ENCODE measurements around the gene RABGAP1L.
A peak's percentile ranks its signal among the peaks of the same experiment; 100 is the strongest.
"Not testable (repeated sequence)": the region's sequence is repeated elsewhere in the genome, so short reads cannot be mapped to it uniquely, and the experiment has no call there.

RABGAP1L gene

DNA sequence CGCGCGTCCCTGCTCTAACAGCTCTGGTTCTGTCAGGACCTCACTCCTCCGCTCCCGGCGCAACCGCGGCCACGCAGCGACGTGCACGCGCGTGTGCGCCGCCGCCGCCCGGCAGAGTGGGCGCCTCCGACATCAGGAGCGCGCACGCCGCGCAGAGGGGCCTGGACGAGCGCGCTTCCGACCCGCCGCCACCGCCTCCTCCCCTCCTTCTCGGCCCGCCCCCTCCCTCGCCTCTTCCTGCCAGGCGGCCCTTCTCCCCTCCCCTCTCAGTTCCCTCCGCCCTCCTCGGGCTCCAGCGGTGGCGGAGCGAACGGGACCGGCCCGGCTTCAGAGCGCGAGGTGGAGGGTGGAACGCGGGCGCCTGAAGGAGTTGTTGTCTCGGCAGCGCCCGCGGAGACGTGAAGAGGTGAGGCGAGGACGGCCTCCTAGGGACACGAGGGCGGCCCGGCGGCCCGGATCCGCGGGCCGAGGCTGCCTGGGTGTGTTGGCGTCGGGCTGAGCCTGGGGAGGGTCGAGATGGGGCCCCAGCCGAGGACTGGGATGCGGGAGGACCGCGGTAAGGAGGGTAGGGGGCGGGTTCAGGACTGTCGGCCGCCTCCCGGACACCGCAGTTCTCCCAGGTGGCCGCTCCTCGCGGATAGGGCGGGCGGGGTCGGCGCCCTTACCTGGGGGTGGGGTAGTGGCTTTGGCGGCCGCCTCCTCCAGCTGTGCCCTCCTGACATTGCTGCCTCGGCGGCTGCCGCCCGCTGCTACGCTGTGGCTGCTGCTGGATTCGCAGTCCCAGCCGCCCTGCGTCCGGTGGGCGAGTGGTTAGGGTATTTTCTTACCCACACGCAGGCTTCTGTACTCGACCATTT lies at the start of gene RABGAP1L:
Gene RABGAP1L, plus strand, starts transcription at position 269 of the 857 bp plus-strand sequence.
- peak; percentile 94 to 96 for DNase-seq

DNA sequence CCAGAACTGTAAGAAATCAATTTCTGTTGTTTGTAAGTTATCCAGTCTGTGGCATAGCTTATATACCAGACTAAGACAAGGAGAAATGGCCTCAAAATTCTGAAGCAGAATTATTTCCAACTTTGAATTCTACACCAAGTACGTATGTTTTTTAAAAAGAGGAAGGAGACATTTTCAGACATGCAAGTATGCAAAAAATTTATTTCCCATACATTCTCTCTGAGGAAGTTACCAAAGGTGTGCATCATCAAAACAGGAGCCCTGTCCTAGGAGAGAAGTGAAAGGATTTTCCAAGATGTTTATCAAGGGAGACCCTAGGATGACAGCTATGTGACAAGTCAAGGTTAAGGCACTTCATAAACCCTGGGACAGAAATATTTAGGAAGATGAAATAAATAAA lies 49.3 kb upstream of the RABGAP1L start:
- DNase-seq: no peak

DNA sequence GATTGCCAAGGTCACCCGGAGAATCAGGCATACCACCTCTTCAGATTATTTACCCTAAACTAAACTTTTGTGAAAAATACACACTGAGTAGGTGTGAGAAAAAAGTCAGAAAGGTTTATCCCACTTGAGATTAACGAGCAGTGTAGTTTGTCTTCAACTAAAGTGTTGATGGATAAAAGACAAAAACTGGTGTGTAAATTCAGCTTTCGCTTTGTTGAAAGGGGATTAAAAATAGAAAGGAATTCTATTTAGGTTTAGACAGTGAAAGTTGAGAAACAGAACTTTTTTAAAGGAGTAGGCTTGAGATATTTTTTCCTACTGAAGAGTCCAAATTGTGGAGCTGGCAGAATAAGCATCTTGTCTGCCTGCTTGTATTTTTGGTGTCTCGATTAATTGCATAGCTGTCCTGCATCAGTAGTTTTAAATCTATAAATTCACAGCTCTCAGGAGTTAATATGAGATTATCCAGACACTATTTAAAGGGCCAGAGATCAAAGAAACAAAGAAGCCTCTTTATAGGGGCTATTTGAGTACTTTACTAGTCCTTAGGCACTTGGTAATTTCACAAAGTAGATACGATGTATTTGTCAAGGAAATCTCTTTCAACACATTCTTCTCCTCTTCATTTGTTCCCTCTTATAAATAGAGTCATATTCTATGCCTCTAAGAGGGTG lies 46.7 kb upstream of the RABGAP1L start:
- no peak for DNase-seq

DNA sequence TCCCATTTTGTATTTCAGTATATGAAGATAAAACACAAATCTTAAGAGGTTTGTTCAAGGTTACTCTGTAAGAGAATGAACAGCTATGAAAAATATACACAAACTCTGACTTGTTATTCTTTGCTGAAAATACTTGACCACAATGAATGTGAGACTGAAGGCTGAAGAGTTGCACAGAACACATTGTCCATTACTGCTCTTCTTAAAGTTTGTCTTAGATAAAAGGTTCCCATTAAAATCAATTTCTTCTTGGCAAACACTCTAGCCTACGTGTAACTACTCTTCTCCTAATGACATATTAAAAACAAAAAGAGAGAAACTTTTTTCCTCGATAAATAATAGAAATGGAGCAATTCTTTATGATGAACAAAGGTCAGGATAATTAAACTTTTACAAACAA lies 45.2 kb upstream of the RABGAP1L start:
- no peak for DNase-seq

DNA sequence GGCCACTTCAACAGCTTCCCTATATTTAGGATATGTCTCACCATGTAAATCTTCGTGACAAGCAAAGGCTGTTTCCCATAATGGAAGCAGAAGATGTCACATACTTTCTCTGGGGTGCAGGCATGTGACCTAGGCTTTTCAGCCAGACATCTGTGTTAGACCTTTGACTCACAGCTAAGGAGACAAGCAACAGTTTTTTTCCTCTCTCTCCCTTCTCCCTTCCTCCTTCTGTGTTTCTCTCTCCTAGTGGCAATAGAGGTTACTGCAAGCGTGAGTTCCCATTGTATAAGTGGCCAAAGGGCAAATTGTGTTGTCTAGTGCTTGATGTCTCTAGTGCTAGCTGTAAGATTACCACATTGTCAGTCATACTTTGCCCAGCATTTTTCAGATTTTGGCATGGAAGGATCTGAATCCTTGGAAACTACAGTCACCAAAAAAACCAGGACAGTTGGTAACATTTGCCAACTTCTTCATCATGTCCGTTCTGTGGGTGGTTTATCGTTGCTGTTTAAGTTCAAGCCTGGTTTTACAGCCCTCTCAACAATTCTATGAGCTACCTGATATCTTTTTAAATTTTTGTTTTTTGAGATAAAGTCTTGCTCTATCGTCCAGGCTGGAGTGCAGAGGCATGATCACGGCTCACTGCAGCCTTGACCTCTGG lies 44.4 kb upstream of the RABGAP1L start:
- no peak for DNase-seq

DNA sequence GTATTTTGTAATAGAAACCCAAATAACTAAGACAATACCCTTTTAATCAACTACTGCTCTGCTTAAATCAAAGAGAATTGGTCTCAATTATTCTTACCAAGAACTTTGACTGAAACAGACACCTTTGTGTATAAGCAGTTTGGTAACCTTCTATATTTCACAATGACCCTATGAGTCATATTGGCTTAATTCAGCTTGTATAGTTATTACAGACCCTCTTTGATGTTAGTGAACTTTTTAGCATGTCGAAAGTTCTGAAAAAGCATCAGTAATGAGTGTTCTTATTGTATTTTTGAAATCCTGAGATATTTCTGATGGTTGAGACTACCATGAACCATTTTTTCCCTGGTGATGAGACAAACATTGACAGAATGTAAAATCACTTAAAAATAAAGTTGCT lies 43.3 kb upstream of the RABGAP1L start:
- DNase-seq: no peak

DNA sequence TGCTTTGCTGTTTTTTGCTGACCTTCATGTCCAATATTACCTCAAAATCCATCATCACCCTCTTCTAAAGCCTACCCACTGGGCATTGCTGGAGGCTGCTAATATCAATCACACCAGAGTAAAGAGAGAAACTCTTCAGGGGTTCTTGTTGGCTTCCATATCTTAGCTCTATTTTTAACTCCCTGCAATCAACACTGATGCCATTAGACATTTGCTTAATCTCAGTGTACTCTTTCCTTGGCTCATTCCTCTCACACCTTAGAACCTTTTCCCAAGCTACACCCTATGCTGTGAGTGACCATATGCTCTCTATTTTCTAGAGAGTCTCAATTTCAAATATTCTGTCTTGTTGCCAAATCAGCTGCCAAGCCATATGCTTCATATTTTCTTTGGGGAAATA lies 40.6 kb upstream of the RABGAP1L start:
- no peak for DNase-seq

DNA sequence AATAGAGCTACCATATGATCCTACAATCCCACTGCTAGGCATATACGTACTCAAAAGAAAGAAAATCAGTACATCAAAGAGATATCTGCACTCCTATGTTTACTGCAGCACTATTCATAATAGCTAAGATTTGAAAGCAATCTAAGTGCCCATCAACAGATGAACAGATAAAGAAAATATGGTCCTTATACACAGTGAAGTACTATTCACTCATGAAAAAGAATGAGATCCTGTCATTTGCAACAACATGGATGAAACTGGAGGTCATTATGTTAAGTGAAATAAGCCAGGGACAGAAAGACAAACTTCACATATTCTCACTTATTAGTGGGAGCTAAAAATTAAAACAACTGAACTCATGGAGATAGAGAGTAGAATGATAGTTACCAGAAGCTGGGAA lies 37.0 kb upstream of the RABGAP1L start:
- DNase-seq: not testable (repeated sequence)

DNA sequence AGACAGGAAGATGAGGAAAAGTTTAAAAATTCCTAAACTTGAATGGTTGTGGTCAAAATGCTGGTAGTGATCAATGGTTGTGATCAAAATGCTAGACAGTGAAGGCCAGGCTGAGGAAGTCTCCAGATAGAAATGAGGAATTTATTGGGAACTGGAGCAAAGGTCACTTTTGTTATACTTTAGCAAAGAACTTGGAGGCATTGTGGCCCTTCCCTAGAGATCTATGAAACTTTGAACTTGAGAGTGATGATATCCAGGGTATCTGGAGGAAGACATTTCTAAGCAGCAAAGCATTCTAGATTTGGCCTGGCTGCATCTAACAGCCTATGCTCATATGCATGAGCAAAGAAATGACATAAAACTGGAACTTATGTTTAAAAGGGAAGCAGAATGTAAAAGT lies 35.5 kb upstream of the RABGAP1L start:
- no peak for DNase-seq

DNA sequence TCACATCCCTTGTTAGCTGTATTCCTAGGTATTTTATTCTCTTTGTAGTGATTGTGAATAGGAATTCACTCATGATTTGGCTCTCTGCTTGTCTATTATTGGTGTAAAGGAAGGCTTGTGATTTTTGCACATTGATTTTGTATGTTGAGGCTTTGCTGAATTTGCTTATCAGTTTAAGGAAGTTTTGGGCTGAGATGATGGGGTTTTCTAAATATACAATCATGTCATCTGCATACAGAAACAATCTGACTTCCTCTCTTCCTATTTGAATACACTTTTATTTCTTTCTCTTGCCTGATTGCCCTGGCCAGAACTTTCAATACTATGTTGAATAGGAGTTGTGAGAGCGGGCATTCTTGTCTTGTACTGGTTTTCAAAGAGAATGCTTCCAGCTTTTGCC lies 32.1 kb upstream of the RABGAP1L start:
- DNase-seq: not testable (repeated sequence)

DNA sequence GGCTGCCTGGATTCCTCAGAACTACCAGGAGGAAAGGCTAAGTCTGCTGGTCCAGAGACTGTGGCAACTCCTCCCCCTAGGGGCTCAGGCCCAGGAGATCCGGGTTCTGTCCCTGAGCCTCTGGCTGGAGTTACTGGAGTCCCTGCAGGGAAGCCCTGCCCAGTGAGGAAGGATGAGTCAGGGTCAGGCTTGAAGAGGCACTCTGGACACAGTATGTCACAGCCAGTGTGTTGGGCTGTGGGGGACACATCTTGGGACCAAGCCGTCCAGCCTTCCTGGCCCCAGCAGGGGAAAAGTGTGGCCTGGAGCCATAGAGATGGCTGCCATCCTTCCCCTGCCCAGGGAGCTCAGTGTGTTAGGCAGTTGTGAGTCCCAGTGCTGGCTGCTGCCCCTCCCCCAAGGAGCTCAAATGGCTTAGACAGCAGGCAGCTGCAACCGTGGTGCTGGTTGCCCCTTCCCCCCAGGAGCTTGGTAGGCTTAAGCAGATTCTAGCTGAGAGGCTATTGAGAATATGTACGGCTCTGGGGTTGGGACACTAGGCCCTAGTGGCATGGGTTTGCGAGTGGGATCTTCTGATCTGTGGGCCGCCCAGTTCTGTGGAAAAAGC lies 28.2 kb upstream of the RABGAP1L start:
- DNase-seq: no peak

DNA sequence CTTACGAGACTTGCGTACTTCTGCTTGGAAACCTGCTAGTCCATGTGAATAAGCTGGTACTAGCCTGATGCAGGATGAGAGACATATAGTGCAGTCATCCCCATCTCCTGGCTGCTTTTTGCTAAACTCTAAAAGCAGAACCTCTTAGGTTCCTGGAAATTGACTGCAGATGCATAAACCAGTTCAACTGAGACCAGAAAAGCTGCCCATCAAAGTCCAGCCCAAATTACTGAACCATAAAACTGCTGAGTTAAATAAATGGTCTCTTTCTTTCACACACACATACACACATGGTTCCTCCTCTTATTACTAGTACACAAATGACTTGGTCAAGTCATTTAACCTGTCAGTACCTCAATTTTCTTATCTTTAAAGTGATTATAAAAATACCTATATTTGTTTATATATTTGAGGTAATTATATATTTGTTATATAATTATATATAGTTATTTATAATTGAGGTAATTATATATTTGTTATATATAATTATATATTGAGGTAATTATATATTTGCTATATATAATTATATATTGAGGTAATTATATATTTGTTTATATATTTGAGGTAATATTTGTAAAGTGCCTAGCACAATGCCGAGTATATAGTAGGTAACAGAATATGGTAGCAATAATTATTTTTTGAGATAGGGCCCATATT lies 25.2 kb upstream of the RABGAP1L start:
- no peak for DNase-seq

DNA sequence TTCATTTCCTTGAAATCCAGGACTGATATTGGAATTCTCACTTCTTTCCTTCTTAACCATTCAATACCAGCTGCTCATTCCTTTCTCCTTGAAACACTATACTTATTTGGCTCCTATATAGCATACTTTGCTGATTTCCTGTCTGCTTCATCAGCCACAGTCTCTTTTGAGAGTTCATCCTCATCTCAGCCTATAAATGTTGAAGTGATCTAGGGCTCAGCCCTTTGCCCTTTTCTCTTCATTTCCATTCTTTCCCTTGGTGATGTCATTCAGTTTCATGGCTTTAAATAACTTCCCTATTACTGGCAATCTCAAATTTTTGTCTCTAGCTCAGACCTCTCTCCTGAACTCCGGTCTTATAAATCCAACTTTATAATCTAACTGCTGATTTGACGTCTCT lies 24.1 kb upstream of the RABGAP1L start:
- no peak for DNase-seq

DNA sequence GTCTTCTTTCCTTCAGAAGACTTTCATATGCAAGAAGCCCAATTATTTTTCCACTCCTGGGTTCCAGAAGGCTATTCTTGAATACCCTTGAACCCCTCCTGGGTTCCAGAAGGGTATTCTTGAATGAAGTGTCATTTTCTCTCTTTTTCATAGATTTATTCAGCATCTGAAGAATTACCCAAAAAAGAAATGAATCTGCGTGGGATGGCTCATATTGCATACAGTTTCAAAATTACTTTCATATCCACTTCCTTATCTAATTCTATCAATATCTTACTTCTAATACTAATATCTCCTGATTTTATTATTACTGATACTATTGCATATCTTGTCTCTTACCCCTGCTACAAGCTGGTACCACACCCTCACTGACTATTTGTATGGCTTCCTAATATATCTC lies 22.6 kb upstream of the RABGAP1L start:
- DNase-seq: no peak

DNA sequence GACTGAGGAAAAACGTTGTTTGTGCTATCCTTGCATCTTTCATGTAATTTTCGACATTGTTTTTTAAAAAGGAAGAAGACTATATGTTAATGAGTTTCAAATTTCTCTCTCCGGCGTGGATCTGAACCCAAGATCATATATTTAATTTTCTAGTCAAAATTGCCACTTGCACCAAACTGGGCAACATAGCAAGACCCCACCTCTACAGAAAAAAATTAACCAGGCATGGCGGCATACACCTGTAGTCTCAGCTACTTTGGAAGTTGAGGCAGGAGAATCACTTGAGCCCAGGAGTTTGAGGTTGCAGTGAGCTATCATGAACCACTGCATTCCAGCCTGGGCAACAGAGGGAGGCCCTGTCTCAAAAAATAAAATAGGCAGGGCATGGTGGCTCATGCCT lies 16.5 kb upstream of the RABGAP1L start:
- no peak for DNase-seq

DNA sequence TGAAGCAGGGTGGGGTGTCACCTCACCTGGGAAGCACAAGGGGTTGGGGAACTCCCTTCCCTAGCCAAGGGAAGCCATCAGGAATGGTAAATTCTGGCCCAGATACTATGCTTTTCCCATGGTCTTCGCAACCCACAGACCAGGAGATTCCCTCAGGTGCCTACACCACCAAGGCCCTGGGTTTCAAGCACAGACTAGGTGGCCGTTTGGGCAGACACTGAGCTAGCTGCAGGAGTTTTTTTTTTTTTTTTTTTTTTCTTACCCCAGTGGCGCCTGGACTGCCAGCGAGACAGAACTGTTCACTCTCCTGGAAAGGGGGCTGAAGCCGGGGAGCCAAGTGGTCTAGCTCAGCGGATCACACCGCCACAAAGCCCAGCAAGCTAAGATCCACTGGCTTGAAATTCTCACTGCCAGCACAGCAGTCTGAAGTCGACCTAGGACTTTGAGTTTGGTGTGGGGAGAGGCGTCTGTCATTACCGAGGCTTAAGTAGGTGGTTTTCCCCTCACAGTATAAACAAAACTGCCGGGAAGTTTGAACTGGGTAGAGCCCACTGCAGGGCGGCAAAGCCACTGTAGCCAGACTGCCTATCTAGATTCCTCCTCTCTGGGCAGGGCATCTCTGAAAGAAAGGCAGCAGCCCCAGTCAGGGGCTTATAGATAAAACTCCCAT lies 15.5 kb upstream of the RABGAP1L start:
- not testable (repeated sequence) for DNase-seq

DNA sequence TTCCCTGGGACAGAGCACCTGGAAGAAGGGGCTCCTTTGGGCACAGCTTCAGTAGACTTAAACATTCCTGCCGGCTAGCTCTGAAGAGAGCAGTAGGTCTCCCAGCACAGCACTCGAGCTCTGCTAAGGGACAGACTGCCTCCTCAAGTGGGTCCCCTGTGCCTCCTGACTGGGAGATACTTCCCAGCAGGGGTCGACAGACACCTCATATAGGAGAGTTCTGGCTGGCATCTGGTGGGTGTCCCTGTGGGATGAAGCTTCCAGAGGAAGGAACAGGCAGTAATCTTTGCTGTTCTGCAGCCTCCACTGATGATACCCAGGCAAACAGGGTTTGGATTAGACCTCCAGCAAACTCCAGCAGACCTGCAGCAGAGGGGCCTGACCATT lies 14.9 kb upstream of the RABGAP1L start:
- DNase-seq: not testable (repeated sequence)

DNA sequence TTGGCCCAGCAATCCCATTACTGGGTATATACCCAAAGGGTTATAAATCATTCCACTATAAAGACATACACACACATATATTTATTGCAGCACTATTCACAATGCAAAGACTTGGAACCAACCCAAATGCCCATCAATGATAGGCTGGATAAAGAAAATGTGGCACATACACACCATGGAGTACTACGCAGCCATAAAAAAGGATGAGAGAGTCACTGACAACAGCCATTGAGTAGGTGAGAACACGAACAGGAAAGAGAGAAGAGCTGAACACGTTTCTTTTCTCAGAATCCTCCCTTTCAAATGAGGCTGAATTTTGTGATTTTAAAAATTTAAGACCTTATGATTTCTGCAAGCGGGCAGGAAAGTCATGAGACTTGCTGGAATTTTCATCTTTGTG lies 10.1 kb upstream of the RABGAP1L start:
- no peak for DNase-seq

DNA sequence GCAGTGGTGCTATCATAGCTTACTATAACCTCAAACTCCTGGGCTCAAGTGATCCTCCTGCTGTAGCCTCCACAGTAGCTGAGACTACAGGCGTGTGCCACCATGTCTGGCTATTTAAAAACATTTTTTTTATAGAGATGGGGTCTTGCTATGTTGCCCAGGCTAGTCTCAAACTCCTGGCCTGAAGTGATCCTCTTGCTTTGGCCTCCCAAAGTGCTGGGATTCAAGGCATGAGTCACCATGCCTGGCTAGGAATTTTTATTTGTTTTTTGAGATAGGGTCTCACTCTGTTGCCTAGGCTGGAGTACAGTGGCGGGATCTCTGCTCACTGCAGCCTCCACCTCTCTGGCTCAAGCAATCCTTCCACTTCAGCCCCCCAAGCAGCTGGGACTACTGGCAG lies 8.8 kb upstream of the RABGAP1L start:
- no peak for DNase-seq

DNA sequence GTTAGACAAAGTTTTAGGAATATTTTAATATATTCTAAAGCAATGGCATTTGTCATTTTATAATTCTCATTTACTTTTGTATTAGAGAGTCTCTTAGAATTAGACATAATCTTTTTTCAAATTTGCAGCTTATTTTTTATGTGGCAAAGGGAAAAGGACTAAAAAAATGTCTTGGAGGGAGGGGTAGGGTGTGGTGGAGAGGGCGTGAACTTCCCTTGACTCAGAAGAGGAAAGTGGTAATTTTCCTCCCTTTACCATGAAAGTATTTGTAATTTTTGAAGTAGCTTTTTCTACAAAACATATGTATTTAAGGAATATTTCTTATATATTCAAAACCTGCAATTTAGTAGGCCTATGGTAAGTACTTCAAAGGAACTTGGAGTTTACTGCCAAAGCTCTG lies 6.9 kb upstream of the RABGAP1L start:
- no peak for DNase-seq

DNA sequence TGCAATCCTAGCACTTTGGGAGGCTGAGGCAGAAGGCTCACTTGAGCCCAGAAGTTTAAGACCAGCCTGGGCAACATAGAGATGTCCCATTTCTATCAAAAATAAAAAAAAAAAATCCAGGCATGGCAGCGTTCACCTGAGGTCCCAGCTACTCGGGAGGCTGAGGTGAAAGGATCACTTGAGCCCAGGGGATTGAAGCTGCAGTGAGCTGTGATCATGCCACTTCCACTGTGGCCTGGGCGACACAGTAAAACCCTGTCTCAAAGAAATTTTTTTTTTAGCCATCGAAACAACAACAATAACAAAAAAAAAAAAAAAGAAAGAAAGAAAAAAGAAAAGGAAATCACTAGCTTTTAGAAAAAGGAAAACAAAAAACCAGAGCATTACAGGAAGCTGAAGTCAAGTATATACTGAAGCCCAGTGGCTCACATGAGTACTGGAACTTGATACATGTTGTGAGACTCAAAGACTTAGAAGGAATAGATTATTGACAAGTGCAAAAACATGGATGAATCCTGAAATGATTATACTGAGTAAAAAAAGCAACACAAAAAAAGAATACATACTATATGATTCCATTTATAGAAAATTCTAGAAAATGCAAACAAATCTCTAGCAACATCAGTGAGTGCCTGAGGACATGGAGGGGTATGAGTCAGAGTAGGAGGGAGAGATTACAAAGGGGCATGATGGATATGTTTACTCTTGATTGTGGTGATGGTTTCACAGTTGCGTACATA lies 6.1 kb upstream of the RABGAP1L start:
- no peak for DNase-seq

DNA sequence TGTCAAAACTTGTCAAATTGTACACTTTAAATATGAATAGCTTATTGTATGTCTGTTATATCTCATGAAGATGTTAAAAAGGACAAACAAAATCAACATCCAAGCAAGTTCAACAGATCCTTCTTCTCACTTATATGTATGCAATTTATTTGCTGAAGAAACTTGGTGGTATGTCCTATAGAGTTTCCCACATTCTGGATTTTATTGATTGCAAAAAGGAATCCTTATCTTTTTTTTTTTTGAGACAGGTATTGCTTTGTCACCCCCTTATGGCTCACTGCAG lies 5.6 kb upstream of the RABGAP1L start:
- no peak for DNase-seq
